HG03025 (cell line): ENCODE measurements around the gene ERN1.

ENCODE experiments used
- ATAC-seq: cut with Tn5 transposase; IDR thresholded peaks from one replicate; pipeline ENCODE4 v1.9.1; 2021; ENCODE audit warnings: mild to moderate bottlenecking, moderate library complexity; ENCODE audit not compliant: unreplicated experiment, low FRiP score

The ERN1 gene

DNA sequence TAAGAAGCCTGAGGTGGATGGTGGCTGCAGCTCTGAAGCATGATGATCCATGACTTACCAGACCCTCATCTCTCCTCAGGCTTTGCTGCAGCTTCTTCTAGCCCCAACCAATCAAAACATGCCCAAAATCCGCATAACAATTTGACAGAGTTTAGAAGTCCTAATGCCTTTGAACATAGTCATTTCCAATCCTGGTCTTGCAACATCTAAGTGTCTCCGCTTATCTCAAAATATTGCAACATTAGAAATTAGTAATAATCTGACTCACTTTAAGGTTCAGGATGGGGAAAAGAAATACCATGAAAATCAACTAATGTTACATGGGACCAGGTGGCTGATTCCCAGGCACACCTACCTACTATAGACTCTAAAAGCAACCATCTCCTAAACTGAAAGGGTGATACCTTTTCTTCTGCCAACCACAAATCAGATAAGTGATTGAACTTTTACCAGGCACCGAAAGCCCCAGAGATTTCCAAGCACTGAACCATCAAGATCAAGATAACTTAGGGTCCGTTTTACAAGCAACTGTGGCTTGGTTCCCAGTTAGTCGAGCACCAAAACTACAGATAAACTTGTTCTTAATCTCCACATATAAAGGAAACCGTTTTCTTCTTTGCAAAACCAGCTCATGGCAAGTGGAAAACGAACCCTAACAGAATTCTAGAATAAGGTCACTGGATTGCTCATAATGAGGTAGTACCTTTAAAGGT, 14.0 kb downstream of the ERN1 start:
- no peak for ATAC-seq

DNA sequence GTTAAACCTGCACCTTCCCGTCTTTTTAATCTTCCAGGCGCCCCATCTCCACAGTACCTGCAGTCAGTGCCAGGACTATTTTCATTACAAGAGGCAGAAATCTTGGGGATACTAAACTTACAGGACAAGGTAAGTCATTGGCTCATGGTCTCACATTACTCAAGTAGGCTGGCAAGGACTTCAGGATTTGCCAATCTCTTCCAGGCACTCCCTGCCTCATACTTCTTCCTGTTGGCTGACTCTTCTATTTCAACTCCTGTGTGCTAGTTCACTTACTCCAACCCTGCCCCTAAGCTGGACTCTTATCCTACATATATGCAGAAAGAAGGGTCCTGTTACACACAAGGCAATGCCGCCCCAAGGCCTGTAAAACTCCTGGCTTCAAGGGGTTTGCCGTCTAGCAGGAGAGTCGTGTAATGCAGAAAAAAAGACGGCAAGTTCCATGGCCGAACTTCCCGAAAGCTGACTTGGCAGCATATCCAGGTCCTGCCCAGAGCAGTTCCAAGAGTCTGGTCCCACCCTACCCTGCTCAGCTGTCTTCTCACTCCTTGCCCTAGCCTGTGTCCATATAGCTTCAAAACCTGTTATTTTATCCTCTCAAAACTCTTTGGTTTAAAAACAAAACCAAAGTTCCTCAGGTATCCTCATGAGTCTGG, 14.8 kb downstream of the ERN1 start:
- ATAC-seq, result no peak

DNA sequence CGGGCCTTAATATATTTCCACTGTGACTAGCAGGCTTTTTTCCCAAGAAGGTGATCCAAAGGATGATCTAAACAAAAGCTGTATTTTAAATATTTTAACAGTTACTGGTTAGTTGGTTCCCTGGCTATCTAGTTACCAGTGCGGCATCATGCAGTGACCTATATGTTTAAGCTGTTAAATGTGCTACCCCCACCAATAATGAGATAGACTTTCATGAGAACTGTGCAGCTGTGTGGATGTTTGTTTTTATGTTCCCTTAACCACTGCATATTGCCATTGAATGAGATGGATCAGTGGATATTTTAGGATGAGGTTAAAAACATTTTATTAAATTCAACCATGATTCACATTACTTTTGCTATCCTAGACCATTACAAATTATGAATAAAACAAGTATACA, 16.9 kb downstream of the ERN1 start:
- no peak for ATAC-seq

DNA sequence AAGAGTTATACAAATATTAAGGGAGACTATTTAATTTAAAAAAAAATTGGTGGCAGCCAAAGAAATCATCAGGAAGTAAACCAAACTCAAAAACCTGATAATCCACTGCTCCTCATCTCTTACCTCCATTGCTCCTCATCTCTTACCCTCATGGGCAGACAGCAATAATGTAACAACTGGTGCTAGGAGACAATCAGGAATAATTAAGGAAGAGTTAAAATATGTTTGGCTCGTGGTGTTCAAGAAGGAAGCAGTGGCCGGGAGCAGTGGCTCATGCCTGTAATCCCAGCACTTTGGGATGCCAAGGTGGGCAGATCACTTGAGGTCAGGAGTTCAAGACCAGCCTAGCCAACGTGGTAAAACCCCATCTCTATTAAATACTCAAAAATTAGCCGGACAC, 18.1 kb downstream of the ERN1 start:
- no peak for ATAC-seq

DNA sequence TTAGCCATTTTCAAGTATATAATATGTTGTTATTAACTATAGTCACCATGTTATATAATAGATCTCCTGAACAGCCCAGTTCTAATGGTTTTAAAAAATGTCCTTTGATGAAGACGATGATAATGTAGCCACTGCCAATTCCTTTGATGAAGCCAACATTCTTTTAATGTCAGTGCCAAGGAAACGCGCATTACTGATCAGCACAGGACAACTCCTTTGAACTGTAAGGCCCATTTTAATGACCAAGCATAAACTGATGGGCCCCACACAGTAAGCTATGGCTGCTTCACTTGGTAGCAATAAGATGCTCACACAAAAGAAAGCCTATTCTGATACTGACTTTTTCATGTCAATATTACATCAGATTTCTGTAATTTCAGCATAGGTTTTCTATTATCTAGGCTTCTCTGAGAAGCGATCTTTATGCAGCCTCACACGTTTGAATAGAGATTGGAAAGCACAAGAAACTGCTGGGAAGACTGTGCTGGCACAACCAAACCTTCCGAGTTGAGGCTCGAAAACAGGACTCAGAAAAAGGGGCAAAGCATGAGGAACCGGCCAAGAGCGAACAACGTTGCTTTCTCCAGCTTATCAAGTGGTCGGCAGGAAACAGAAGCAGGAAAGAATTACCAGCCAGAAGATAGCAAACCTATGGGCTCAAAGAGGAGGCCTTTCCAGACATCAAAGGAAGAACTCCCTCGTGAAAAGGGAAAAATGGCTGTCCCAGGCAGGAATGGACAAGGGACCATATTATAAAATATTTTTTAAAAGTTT, 19.4 kb downstream of the ERN1 start:
- ATAC-seq, result no peak

DNA sequence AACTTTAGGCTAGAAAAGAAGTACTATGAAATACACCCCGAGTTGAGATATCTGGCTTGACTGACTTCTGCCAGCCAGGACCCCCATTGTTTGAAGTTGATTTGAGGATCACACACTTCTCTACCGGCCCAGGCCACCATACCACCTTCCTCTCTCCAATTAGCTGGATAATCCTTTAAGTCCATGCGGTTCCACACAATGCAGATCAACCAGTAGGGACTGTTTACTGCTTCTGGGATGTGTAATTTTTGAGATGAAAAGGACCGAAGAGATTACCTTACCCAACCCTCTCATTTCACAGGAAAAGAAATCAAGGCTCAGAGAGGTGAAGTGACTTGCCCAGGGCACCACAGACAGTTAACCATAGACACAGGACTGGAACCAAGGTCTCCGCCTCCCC, 20.5 kb downstream of the ERN1 start:
- ATAC-seq, result no peak

DNA sequence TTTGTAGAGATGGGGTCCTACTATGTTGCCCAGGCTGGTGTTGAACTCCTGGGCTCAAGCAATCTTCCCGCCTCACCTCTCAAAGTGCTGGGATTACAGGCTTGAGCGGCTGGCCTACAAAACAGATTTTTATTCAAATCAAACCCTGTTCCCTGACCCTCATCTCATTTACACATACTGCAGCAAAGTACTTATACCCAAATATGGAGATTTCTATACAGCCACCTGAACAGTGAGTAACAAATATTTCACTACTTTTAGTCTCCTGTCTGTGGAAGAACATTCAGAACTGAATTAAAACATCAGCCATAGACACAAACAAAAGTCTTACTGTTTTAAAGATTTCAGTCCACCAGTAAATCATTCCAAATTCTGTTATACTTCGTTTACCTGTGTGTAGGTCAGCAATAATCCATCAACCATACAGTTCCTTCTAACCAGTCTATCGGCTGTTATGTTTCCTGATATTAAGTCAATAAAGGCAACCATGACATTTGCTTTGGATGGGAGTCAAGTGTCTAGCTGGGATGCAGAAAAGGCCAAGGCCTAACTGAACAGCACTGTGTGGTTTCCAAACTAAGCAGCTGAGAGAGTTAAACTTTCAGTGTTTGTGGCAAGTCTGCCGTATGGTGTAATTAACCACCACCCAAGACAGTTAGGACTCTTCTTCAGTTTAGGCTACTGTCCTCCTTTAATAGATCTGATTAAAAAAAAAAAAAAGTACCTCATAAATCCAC, 22.3 kb downstream of the ERN1 start:
- no peak for ATAC-seq

DNA sequence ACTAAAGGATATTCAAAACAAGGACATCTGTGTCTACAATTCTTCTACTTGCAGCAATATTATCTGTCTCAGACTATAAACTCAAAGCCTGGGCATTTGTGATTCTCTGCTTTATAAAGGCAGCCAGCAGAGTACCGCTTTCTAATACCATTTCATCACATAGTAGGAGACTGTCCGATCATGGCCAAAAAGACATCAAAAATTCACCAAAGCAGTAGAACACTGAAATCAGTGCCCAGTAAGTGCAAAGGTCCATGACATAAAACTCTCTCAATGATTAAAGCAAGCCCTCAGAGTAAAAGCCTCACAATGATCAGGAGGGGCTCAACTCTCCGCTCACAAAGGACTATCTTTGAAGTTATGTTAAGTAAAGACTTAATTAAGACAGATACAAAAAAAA, 23.0 kb downstream of the ERN1 start:
- ATAC-seq, result no peak

DNA sequence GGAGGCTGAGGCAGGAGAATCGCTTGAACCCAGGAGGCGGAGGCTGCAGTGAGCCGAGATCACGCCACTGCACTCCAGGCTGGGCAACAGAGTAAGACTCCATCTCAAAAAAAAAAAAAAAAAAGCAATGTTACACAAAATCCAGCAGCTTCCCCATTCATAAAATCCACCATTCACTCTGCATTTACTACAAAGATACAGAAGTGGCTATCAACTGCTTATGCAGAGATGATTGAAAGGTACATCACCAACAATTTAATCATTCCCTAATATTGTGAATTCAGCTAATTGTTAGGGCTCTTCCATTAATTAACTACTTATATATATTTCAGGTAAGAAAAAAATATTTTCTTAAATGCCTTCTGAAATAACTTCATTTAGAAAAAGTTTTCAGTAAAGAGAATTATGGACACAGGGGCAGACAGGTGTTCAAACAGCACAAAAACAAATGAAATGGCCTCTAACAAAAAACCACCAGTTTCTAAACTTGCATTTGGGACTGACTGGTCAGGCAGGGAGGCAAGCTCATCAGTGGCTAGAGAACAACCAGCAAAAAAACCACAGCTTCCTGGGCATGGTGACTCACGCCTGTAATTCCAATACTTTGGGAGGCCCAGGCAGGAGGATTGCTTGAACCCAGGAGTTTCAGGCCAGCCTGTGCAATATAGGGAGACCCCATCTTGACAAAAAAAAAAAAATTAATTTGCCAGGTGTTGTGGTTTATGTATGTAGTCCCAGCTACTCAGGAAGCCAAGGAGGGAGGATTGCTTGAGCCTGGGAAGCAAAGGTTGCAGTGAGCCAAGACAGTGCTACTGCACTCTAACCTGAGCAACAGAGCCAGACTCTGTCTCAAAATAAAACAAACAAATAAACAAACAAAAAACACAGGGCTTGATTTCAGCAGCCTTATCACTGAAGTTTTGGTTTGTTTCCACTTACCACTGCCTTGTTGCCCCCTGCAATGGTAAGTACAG, 26.3 kb downstream of the ERN1 start:
- ATAC-seq, result no peak

DNA sequence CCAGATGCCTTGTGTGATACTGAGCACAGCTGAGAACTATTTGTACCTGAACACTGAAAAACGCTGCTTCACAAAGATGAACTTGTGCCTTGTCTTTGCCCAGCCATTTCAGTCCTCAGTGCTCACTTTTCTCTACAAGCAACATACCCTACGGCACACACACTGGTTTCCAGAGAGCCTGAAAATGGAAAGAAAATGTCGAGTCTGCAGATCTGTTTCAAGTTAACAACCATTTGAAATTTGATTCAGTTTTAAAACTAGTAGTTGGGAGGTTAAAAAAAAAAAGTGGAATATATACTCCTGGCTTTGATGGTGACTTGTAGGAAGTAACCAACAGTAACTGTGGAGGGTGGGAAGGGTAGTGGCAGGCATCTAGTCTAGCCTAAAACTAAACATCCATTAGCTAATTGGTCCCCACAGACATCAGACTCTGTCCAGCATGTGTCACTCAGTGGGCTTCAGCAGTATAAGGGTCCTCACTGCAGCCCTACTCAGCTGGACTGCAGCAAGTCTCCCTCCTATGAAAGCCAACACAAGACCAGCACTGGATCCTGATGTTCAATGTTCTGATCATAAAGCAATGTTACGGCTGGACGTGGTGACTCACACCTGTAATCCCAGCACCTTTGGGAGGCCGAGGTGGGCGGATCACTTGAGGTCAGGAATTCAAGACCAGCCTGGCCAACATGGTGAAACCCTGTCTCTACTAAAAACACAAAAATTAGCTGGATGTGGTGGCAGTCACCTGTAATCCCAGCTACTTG, 27.1 kb downstream of the ERN1 start:
- ATAC-seq, result no peak

DNA sequence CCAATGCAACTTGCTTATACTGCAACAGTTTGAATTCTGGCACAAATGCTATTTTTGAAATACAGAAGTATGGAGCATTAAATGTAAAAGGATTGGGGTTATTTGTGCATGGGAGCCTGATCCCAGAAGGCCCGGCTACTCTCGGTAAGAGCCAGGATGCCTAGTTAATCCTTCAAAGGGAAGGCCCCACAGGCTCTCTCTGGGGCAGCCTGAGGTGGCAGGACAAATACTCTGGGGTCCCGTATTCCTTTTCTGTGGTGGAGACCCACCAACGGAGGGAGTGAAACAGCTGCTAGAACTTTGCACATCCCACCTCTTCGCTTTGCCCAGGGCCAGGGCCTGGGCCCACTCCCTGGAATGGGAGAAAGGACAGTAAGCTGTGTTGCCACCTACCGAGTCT, 30.4 kb downstream of the ERN1 start:
- ATAC-seq, result no peak

DNA sequence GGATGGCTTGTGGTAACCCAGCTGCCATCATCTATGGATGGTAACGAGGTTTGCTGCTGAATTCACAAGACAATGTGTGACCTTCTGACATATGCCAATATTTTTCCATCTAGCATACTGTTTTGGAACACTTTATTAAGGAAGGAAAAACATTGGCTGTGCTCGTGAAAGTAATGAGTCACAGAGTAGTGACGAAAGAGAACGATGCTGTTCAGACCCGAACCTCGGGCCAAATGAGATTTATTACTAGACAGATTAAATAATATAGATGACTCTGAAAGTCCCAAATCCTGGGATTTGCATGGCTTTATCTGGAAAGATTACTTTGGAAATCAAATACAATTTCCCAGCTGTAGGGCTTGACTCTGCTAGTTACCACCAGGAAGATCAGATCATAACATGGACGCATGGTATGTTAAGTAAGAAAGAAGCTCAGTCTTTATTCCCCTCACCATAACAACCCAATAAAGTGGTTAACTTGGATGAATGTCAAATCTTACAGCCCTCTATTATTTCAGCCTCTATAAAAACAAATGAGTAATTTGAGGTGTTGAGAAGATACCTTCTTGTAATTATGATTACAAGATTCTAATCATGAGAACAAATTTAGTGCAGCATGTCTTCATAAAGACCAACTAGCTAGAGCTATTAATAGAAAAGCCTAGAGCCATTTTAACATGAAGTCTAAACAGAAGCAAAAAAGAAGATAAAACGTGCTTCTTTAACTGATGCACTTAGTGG, 32.6 kb downstream of the ERN1 start:
- ATAC-seq, result no peak

DNA sequence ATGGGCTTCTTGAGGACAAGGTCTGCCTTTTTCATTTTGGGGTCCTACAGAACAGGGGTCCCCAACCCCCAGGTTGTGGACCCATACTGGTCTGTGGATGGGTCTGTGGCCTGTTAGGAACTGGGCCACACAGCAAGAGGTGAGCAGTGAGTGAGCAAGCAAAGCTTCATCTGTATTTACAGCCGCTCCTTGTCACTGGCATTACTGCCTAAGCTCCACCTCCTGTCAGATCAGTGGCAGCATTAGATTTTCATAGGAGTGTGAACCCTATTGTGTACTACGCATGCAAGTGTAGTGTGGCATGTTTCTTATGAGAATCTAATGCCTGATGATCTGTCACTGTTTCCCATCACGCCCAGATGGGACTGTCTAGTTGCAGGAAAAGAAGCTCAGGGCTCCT, 33.9 kb downstream of the ERN1 start:
- no peak for ATAC-seq

DNA sequence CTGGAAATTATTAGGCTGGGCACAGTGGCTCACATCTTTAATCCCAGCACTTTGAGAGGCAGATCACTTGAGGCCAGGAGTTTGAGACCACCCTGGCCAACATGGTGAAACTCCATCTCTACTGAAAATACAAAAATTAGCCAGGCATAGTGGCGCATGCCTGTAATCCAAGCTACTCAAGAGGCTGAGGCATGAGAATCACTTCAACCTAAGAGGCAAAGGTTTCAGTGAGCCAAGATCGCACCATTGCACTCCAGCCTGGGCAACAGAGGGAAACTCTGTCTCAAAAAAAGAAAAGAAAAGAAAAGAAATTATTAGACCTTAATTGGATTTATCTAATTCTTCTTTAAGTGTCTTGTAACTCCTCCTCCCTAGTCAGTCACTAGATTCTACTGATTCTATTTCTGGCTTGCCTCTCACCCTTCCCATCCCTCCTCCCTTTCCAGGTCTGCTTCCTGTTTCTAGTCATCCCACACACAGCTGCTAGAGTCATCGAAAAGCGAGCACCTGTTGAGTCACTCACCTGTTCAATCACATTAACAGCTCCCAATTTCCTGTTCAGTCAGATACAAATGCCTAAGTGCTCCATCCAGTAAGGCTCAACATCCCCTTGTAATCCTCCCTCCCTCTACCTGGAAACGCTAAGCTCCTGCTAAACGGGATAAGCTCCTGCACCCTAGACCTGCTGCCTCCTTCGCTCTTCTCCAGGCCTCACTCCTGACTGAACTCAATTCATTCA, 34.6 kb downstream of the ERN1 start:
- ATAC-seq, result no peak

DNA sequence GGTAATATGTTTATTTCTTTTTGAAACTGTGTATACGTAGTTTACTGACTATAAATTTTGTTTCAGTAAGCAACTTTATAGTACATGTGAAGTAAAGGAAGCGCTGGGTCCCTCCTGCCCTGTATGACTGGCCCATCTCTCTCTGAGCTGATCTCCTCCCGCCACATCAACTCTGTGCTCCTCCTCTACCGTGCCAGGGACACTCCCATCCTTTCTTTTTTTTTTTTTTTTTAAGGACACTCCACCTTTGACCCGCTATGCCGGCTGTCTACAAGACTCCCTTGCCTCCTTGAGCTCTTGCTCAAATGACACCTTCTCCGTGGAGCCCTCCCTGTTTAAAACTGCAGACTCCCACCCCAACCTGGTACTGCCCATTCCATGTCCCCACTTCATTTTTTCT, 35.5 kb downstream of the ERN1 start:
- ATAC-seq, result no peak

DNA sequence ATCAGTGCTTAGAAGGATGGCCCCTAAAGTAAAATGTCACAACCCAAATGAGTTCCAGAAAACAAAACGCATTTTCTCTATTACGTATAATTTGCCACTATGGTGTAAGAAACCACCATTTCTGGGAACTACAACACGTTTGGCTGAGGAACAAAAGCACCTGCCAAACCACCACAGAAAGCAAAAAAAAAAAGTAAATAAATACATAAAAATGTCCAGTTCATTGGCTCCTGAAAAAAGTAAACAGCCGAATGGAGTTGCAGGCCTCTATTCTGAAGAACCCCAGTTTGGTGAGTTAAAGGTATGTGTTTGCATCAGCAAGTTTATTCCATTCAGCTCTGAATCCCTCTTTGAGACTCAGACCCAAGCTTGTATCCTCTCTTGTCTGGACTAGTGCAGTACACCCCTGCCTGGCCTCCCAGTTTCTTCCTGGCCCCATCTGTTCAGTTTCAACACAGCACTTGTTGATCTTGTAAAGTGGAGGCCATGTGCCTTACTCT, 36.9 kb downstream of the ERN1 start:
- ATAC-seq, result no peak

DNA sequence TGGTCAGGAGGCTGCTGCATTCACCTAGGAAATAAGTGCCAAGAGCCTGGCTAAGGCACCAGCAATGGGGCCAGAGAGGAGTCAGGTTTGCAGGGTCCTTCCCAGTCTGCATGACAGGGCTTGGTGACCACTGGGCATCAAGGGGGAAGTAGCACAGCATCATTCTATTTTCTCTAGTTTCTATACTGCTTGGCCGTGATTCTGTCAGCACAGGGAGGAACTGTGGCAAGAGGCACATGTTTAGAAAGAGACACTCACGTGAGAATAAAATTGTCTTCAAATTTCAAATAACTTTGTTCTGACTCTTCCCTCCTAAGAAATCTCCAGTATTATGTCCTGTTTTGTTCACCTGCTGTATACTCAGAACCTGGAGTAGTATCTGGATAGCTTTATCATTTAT, 37.8 kb downstream of the ERN1 start:
- ATAC-seq, result no peak

DNA sequence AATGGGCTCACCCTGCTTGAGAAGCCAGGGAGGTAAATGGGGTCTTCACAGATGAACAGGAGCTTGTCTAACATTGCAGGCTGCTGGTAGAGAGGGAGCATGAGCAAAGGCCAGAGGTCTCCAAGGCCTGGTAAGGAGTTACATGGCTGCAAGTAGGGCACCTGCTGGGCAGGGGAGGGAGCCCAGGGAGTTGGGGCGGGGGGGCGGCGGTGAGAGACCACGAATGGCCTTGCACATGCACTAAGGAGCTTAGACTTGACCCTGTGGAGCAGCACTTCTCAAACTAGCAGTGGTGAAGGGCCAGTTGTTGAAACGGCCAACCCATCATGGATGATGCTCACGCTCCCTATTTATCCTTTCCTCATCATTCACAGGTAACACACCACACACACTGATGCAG, 38.4 kb downstream of the ERN1 start:
- ATAC-seq, result no peak
